ENCODE results near the gene IPMK. TPM values are rescaled to one million over a fixed set of nuclear protein-coding genes. Genes with fewer than 3 reads are reported as not detected.
"Not testable (repeated sequence)": the region's sequence is repeated elsewhere in the genome, so short reads cannot be mapped to it uniquely, and the experiment has no call there.

IPMK gene
- total RNA-seq, 2 experiments from 2014 or later = 5.8 to 6.1 TPM

DNA sequence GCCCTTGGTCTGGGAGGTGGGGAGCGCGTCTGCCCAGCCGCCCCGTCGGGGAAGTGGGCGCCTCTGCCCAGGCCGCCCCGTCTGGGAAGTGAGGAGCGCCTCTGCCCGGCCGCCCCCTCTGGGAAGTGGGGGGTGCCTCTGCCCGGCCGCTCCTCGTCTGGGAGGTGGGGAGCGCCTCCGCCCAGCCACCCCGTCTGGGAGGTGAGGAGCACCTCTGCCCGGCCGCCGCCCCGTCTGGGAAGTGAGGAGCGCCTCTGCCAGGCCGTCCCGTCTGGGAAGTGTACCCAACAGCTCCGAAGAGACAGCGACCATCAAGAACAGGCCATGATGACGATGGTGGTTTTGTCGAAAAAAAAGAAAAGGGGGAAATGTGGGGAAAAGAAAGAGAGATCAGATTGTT is 23.5 kb downstream of the IPMK start:
- DNase-seq; H3K27ac Mint-ChIP-seq; ATAC-seq; CTCF ChIA-PET; H3K27me3 Mint-ChIP-seq (ENCODE audit: low read depth); H3K9me3 Mint-ChIP-seq (ENCODE audit: insufficient read depth); POLR2A ChIA-PET; H3K4me3 Mint-ChIP-seq: not testable (repeated sequence)
- Mint-ChIP-seq H3K36me3 (ENCODE audit: low read depth) (peaks cover 16% of the 10 kb centered on the region), H3K4me1 (ENCODE audit: low read depth) (peaks cover 12% of the 10 kb centered on the region)

DNA sequence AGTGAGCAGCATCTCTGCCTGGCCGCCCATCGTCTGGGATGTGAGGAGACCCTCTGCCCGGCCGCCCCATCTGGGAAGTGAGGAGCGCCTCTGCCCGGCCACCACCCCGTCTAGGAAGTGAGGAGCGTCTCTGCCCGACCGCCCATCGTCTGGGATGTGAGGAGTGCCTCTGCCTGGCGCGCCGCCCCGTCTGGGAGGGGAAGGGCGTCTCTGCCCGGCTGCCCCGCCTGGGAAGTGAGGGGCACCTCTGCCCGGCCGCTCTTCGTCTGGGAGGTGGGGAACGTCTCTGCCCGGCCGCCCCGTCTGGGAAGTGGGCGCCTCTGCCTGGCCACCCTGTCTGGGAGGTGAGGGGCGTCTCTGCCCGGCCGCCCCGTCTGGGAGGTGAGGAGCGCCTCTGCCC is 23.9 kb downstream of the IPMK start:
- H3K4me3 Mint-ChIP-seq; H3K9me3 Mint-ChIP-seq (ENCODE audit: insufficient read depth); H3K27ac Mint-ChIP-seq; DNase-seq; H3K27me3 Mint-ChIP-seq (ENCODE audit: low read depth); ATAC-seq; POLR2A ChIA-PET; CTCF ChIA-PET: not testable (repeated sequence)
- H3K36me3 Mint-ChIP-seq (ENCODE audit: low read depth) = peaks cover 16% of the 10 kb centered on the region
- H3K4me1 Mint-ChIP-seq (ENCODE audit: low read depth) = peaks cover 12% of the 10 kb centered on the region

DNA sequence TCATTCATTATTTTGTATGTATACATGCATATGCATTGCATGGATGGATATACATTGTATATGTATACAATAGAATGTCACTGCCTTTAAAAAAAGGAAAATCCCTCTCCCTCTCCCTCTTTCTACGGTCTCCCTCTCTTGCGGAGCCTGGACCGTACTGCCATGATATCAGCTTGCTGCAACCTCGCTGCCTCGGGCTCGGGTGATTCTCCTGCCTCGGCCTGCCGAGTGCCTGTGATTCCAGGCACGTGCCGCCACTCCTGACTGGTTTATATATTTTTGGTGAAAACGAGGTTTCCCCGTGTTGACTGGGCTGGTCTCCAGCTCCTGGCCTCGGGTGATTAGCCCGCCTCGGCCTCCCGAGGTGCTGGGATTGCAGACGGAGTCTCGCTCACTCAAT is 24.4 kb downstream of the IPMK start:
- no peaks in the 10 kb centered on the region for H3K9me3 Mint-ChIP-seq (ENCODE audit: insufficient read depth)
- ATAC-seq = no peak
- ChIA-PET POLR2A (no interaction called here), CTCF (no interaction called here)
- no peak overlapping the region for H3K4me3 Mint-ChIP-seq
- H3K4me1 Mint-ChIP-seq (ENCODE audit: low read depth) = peaks cover 12% of the 10 kb centered on the region
- no peak overlapping the region for H3K27ac Mint-ChIP-seq
- H3K36me3 Mint-ChIP-seq (ENCODE audit: low read depth) = peaks cover 13% of the 10 kb centered on the region
- H3K27me3 Mint-ChIP-seq (ENCODE audit: low read depth) = no peaks in the 10 kb centered on the region
- no peak for DNase-seq

DNA sequence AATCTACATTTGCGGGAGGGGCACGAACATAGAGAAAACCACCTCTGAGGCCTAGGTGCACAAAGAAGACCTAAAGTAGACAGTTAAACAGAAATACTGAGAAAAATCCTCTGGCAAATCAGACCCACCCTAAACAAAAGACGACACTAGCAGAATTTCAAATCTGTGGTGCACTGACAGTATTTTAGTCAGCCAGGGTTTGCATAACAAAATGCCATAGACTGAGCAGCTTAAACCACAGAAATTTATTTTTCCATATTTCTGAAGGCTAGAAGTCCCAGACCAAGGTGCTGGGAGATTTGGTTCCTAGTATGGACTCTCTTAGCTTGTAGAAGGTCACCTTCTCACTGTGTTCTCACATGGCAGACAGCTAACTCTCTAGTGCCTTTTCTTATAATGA is 26.3 kb downstream of the IPMK start:
- Mint-ChIP-seq H3K27ac (no peak overlapping the region), H3K4me1 (ENCODE audit: low read depth) (peaks cover 12% of the 10 kb centered on the region), H3K27me3 (ENCODE audit: low read depth) (no peaks in the 10 kb centered on the region), H3K4me3 (no peak overlapping the region), H3K9me3 (ENCODE audit: insufficient read depth) (no peaks in the 10 kb centered on the region), H3K36me3 (ENCODE audit: low read depth) (peaks cover 29% of the 10 kb centered on the region)
- POLR2A ChIA-PET = no interaction called here
- no peak for ATAC-seq
- no peak for DNase-seq
- CTCF ChIA-PET = no interaction called here

DNA sequence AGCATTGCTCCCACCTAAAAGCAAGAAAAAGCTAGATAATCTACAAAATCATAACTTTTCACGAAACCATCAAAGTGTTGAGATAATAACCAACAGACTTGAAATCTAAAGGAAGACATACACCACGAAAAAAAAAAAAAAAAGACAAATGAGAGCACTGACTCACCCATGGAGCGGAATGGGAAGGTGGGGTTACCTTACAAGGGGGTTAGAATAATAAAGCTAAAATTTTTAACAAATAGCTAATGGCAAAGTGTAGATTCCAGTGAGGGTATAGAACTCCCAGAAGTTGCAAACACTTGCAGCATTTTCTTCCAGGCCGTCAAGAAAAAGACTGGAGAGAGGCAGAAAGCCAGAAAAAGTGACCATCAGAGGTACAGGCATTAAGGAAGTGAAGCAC is 27.2 kb downstream of the IPMK start:
- no peak overlapping the region for H3K27ac Mint-ChIP-seq
- H3K9me3 Mint-ChIP-seq (ENCODE audit: insufficient read depth) = no peaks in the 10 kb centered on the region
- ATAC-seq = no peak
- H3K27me3 Mint-ChIP-seq (ENCODE audit: low read depth) = no peaks in the 10 kb centered on the region
- no peak for DNase-seq
- CTCF ChIA-PET = no interaction called here
- POLR2A ChIA-PET = no interaction called here
- H3K4me1 Mint-ChIP-seq (ENCODE audit: low read depth) = peaks cover 12% of the 10 kb centered on the region
- H3K4me3 Mint-ChIP-seq = no peak overlapping the region
- peaks cover 35% of the 10 kb centered on the region for H3K36me3 Mint-ChIP-seq (ENCODE audit: low read depth)

DNA sequence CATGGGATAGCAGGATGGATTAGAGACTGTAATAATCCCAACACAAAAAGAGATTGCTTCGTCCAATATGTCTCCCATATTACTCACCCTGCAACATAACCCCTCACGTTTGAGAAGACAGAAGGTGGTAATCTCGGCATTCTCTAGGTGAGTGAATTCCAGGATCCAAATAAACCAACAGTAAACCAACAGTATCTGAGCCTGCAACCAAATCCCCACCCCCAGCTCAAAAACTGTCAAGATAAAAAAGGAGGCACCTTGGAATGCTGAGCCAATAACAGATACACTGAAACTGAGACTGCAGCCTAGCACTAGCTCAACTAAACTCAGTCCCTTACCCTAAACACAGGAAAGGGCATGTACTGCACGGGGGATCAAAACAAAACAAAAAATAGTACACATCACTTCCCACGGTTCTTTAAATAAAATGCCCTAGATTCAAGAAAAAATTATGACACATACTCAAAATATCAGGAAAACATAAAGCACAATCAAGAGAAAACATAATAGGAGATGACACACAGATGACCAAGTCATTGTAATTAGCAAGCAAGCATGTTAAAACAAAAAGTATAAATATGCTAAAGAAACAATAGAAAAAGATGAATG is 28.0 kb downstream of the IPMK start:
- CTCF ChIA-PET = no interaction called here
- Mint-ChIP-seq H3K36me3 (ENCODE audit: low read depth) (peaks cover 44% of the 10 kb centered on the region), H3K4me3 (no peak overlapping the region), H3K27me3 (ENCODE audit: low read depth) (no peaks in the 10 kb centered on the region), H3K27ac (no peak overlapping the region), H3K4me1 (ENCODE audit: low read depth) (peaks cover 12% of the 10 kb centered on the region), H3K9me3 (ENCODE audit: insufficient read depth) (no peaks in the 10 kb centered on the region)
- ATAC-seq (no peak), DNase-seq (no peak)
- POLR2A ChIA-PET = no interaction called here

DNA sequence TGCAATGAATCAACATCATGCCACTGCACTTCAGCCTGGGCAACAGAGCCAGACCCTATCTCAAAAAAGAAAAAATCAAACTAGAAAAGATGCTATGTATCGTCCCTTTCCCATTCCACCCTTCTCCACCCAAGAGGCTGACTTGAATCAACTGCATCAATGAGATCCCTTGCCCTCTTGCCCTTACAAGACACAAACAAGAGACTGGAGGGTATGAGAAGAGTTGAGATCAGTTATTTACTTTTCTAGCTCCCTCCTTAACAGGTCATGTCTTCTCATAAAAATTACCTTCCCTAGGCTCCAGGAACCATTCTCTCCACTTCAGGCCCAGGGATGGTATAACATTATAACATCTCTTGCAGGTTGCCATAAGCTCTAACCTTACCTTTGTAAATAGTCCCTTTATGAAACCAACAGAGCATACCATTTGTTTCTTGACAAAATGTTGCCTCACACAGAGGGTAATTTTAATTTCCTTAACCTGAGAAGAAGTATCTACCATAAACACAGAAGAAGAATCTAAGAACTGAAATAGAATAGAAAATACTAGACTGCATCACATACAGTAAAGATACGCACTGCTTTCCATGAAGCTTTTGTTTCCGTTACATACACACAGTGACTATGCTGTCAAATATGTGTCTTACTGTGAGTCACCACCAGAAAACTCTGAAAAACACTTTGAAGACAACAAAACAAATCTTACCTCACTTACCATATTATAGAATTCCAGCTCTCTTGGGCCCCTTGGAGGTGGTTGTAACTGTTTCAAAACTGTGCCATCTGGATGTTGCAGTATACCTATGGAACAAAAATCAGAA is 30.5 kb downstream of the IPMK start:
- H3K4me3 Mint-ChIP-seq = no peak overlapping the region
- H3K9me3 Mint-ChIP-seq (ENCODE audit: insufficient read depth) = no peaks in the 10 kb centered on the region
- ChIA-PET POLR2A (no interaction called here), CTCF (no interaction called here)
- no peaks in the 10 kb centered on the region for H3K27me3 Mint-ChIP-seq (ENCODE audit: low read depth)
- DNase-seq = no peak
- ATAC-seq = no peak
- H3K4me1 Mint-ChIP-seq (ENCODE audit: low read depth) = peaks cover 12% of the 10 kb centered on the region
- peaks cover 57% of the 10 kb centered on the region for H3K36me3 Mint-ChIP-seq (ENCODE audit: low read depth)
- no peak overlapping the region for H3K27ac Mint-ChIP-seq

DNA sequence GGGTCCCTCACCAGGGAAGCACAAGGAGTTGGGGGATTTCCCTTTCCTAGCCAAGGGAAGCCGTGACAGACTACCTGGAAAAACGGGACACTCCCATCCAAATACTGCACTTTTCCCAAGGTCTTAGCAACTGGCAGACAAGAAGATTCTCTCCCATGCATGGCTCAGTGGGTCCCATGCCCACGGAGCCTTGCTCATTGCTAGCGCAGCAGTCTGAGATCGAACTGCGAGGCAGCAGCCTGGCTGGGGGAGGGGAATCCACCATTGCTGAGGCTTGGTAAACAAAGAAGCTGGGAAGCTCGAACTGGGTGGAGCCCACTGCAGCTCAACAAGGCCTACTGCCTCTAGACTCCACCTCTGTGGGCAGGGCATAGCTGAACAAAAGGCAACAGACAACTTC is 37.8 kb downstream of the IPMK start:
- POLR2A ChIA-PET; H3K4me1 Mint-ChIP-seq (ENCODE audit: low read depth); DNase-seq; CTCF ChIA-PET; H3K9me3 Mint-ChIP-seq (ENCODE audit: insufficient read depth); ATAC-seq; H3K27ac Mint-ChIP-seq; H3K4me3 Mint-ChIP-seq; H3K27me3 Mint-ChIP-seq (ENCODE audit: low read depth): not testable (repeated sequence)
- H3K36me3 Mint-ChIP-seq (ENCODE audit: low read depth) = peaks cover 61% of the 10 kb centered on the region

DNA sequence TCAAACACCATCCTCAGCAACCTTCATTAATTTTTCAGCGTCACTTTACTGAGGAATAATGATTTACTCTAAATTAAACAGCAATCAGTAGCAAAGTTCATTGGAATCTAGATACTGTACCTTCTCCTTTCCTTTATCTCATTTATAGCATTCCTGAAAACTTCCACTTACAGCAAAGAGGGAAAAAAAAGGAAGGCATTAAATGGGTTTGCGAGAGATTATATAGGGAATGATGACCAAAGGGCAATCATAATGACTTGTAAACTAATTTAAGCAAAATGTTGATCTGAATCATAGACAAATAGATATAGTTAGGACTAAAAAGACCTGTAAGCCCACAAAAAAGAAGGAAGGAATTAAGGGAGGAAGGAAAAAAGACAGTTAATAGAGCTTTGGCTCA is 42.0 kb downstream of the IPMK start:
- POLR2A ChIA-PET = no interaction called here
- no peak overlapping the region for H3K4me3 Mint-ChIP-seq
- ATAC-seq (no peak), DNase-seq (no peak)
- H3K27me3 Mint-ChIP-seq (ENCODE audit: low read depth) = no peaks in the 10 kb centered on the region
- CTCF ChIA-PET = no interaction called here
- no peaks in the 10 kb centered on the region for H3K9me3 Mint-ChIP-seq (ENCODE audit: insufficient read depth)
- peaks cover 33% of the 10 kb centered on the region for H3K36me3 Mint-ChIP-seq (ENCODE audit: low read depth)
- H3K27ac Mint-ChIP-seq = no peak overlapping the region
- no peaks in the 10 kb centered on the region for H3K4me1 Mint-ChIP-seq (ENCODE audit: low read depth)

DNA sequence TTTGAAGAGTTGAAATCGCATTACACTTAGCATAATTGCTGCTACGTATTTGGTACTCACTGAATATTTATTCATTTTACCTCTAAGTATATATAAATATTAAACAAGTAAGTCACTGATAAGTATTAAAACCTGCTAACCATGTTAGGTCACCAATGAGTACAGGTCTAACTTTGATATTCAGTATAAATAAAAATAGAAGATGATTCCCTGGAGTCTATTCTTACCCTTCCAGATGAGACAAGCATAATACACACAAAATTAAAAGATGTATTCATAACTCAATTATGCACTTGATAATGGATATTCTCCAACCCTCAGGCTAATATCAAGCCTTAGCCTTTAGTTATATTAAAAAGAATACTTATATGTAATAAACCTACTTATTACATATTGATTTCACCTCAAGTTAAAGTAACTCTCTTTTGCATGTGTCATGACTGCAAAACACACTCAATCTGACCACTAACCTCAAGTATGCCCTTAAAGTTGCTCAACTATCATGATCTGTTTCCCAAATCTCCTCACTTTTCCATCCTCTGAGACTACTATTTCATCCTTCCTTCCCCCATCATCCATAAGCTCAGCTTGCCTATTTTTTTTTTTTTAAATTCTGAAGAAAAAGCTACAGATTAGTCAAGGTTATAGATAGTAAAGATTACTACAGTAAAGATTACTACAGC is 46.8 kb downstream of the IPMK start:
- Mint-ChIP-seq H3K9me3 (ENCODE audit: insufficient read depth) (no peaks in the 10 kb centered on the region), H3K4me3 (no peak overlapping the region), H3K27me3 (ENCODE audit: low read depth) (no peaks in the 10 kb centered on the region), H3K36me3 (ENCODE audit: low read depth) (peaks cover 22% of the 10 kb centered on the region), H3K4me1 (ENCODE audit: low read depth) (no peaks in the 10 kb centered on the region), H3K27ac (no peak overlapping the region)
- ChIA-PET POLR2A (no interaction called here), CTCF (no interaction called here)
- DNase-seq (no peak), ATAC-seq (no peak)

DNA sequence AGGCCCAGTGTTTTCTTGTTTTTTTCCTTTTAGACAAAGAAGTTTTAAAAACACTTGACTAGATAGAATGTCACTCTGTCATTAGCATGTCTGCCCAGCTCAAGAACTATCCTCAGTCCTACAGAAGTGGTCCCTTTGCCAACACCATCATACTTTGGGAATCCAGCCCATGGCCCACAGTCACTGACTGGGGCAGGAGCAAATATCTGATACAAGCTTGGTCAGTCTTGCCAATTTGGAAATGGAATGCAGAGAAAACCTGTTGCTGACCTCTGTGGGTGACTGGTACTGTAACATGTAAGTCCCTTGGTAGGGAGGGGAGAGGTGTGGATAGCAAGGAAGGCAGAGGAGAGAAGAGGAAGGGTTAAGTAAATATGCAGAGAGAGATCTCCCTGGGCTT is 47.8 kb downstream of the IPMK start:
- Mint-ChIP-seq H3K4me3 (no peak overlapping the region), H3K27ac (no peak overlapping the region), H3K27me3 (ENCODE audit: low read depth) (no peaks in the 10 kb centered on the region), H3K4me1 (ENCODE audit: low read depth) (peaks cover 3% of the 10 kb centered on the region), H3K36me3 (ENCODE audit: low read depth) (peaks cover 21% of the 10 kb centered on the region), H3K9me3 (ENCODE audit: insufficient read depth) (no peaks in the 10 kb centered on the region)
- CTCF ChIA-PET = no interaction called here
- POLR2A ChIA-PET = no interaction called here
- no peak for DNase-seq
- ATAC-seq = no peak

DNA sequence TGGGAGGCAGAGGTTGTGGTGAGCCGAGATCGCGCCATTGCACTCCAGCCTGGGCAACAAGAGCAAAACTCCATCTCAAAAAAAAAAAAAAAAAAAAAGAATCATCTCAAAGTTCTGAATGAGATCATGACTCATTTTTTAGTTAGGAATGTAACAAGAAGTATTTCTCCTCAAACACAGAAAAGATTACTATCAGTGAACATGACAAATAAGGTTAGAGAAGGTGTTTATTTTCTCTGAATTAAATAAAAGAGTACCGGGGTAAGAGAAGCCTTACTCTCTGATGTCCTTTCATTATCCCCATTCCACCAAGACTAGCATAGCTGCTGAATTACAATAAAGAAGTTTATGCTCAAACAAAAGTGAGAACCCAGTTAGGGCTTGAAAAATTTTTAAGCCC is 50.1 kb downstream of the IPMK start:
- no peaks in the 10 kb centered on the region for H3K27me3 Mint-ChIP-seq (ENCODE audit: low read depth)
- no peaks in the 10 kb centered on the region for H3K9me3 Mint-ChIP-seq (ENCODE audit: insufficient read depth)
- ATAC-seq = no peak
- POLR2A ChIA-PET = no interaction called here
- H3K4me1 Mint-ChIP-seq (ENCODE audit: low read depth) = peaks cover 11% of the 10 kb centered on the region
- DNase-seq = no peak
- no peak overlapping the region for H3K27ac Mint-ChIP-seq
- H3K36me3 Mint-ChIP-seq (ENCODE audit: low read depth) = peaks cover 28% of the 10 kb centered on the region
- CTCF ChIA-PET = no interaction called here
- H3K4me3 Mint-ChIP-seq = no peak overlapping the region
